Measurements from ENCODE around the gene MIPEP. TPM values are rescaled to one million over a fixed set of nuclear protein-coding genes. Genes with fewer than 3 reads are reported as not detected.

Gene MIPEP
- polyA plus RNA-seq, 1 donor (not counting 4 experiments of a cell fraction or from before 2014, with no cell fraction given), result 35.0 TPM

- Histone ChIP-seq H3K4me3 (ENCODE audit: control insufficient read depth in 2 of 3, extremely low read depth in 1 of 3, insufficient read depth in 2 of 3, low read depth in 1 of 3, low read length in 3 of 3) (no peak overlapping the region), H3K79me2 (ENCODE audit: control insufficient read depth, insufficient read depth, low read length) (no peaks in the 10 kb centered on the region), H4K20me1 (ENCODE audit: control insufficient read depth, extremely low read depth, insufficient read depth, low read length) (no peaks in the 10 kb centered on the region), H3K4me2 (ENCODE audit: control insufficient read depth, extremely low read depth, insufficient read depth, low read depth, low read length) (no peak overlapping the region), H3K9me1 (ENCODE audit: control insufficient read depth, extremely low read depth, insufficient read depth, low read length) (no peaks in the 10 kb centered on the region), H3K27ac (ENCODE audit: control insufficient read depth, insufficient read depth, low read length) (no peak overlapping the region), H3K36me3 (ENCODE audit: control insufficient read depth in 2 of 2, extremely low read depth in 1 of 2, insufficient read depth in 2 of 2, low read length in 2 of 2) (no peaks in the 10 kb centered on the region), H3K4me1 (ENCODE audit: control insufficient read depth, extremely low read depth, insufficient read depth, low read length) (peaks cover 33% of the 10 kb centered on the region), H3K9me3 (ENCODE audit: control insufficient read depth, low read depth, low read length) (no peaks in the 10 kb centered on the region), H3K27me3 (ENCODE audit: control insufficient read depth, extremely low read depth, insufficient read depth, low read length) (no peaks in the 10 kb centered on the region), H2AFZ (ENCODE audit: control insufficient read depth, low read length) (no peak overlapping the region), H3K9ac (ENCODE audit: control insufficient read depth, extremely low read depth, insufficient read depth, low read length) (no peak overlapping the region)
- dilution Hi-C loops (cut with MboI; ENCODE audit: extremely low pct_ligation_motif_present, low sequenced_read_pairs), result no loop called here
- no peak for TF ChIP-seq EZH2 (IDR thresholded peaks at IDR 0.05; ENCODE audit: low read length)
- TF ChIP-seq CTCF (optimal IDR thresholded peaks at IDR 0.05 in 1 of 3, IDR thresholded peaks at IDR 0.05 in 1 of 3, conservative IDR thresholded peaks at IDR 0.05 in 1 of 3; ENCODE audit: extremely low read depth in 1 of 3, insufficient read depth in 2 of 3, low read length in 3 of 3), result no peak
- FAIRE-seq (peak; percentile 79), DNase-seq (ENCODE audit: low read depth, low spot score) (no peak)
Observed at GRCh38 chr13:23753458-23753857, 135.7 kb downstream of the MIPEP start.

GRCh38 chr13:23752111-23753001, 136.8 kb downstream of the MIPEP start:
- no peak for DNase-seq (ENCODE audit: low read depth, low spot score)
- FAIRE-seq, result no peak
- Histone ChIP-seq H2AFZ (ENCODE audit: control insufficient read depth, low read length) (no peak overlapping the region), H3K4me2 (ENCODE audit: control insufficient read depth, extremely low read depth, insufficient read depth, low read depth, low read length) (no peak overlapping the region), H3K4me3 (ENCODE audit: control insufficient read depth in 2 of 3, extremely low read depth in 1 of 3, insufficient read depth in 2 of 3, low read depth in 1 of 3, low read length in 3 of 3) (no peak overlapping the region), H4K20me1 (ENCODE audit: control insufficient read depth, extremely low read depth, insufficient read depth, low read length) (no peaks in the 10 kb centered on the region), H3K79me2 (ENCODE audit: control insufficient read depth, insufficient read depth, low read length) (no peaks in the 10 kb centered on the region), H3K27ac (ENCODE audit: control insufficient read depth, insufficient read depth, low read length) (peak overlapping the region; percentile 72), H3K4me1 (ENCODE audit: control insufficient read depth, extremely low read depth, insufficient read depth, low read length) (peaks cover 33% of the 10 kb centered on the region), H3K36me3 (ENCODE audit: control insufficient read depth in 2 of 2, extremely low read depth in 1 of 2, insufficient read depth in 2 of 2, low read length in 2 of 2) (no peaks in the 10 kb centered on the region), H3K9ac (ENCODE audit: control insufficient read depth, extremely low read depth, insufficient read depth, low read length) (no peak overlapping the region), H3K9me3 (ENCODE audit: control insufficient read depth, low read depth, low read length) (no peaks in the 10 kb centered on the region), H3K27me3 (ENCODE audit: control insufficient read depth, extremely low read depth, insufficient read depth, low read length) (no peaks in the 10 kb centered on the region), H3K9me1 (ENCODE audit: control insufficient read depth, extremely low read depth, insufficient read depth, low read length) (no peaks in the 10 kb centered on the region)
- dilution Hi-C loops (cut with MboI; ENCODE audit: extremely low pct_ligation_motif_present, low sequenced_read_pairs), result no loop called here
- TF ChIP-seq EZH2 (IDR thresholded peaks at IDR 0.05; ENCODE audit: low read length) (no peak), CTCF (optimal IDR thresholded peaks at IDR 0.05 in 1 of 3, IDR thresholded peaks at IDR 0.05 in 1 of 3, conservative IDR thresholded peaks at IDR 0.05 in 1 of 3; ENCODE audit: extremely low read depth in 1 of 3, insufficient read depth in 2 of 3, low read length in 3 of 3) (no peak)
